Activated CD8-positive, alpha-beta memory T cell treated with anti-CD3 and anti-CD28 coated beads, Interleukin-2, amount 50 U/mL, for 24 hours (primary cell): ENCODE results near the gene SLC4A2.
A peak's percentile ranks its signal among the peaks of the same experiment; 100 is the strongest.

ENCODE experiments used
- DNase-seq: peaks from one replicate; pipeline ENCODE4 v3.0.0-alpha.2; 2020; ENCODE audit errors: extremely low read depth

SLC4A2 gene

DNA sequence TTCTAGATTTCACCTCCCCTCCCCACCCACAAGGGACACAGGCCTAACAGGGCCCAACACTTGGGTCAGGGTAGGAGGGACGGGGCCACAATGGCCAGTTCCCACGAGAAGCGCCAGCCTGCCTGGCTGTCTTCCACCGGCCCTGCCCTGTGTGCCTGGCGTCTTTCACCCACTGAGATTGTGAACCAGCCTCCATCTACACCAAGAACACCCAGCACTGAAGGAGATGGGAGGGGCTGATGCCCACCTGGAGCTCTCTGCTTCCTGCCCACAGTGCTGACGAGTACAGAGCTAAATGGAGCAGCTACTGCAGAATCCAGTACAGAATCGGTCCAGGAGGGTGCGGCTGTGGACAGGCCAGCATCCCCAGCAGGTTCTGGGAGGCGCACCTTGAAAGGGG is 13.4 kb upstream of the SLC4A2 start:
- no peak for DNase-seq

DNA sequence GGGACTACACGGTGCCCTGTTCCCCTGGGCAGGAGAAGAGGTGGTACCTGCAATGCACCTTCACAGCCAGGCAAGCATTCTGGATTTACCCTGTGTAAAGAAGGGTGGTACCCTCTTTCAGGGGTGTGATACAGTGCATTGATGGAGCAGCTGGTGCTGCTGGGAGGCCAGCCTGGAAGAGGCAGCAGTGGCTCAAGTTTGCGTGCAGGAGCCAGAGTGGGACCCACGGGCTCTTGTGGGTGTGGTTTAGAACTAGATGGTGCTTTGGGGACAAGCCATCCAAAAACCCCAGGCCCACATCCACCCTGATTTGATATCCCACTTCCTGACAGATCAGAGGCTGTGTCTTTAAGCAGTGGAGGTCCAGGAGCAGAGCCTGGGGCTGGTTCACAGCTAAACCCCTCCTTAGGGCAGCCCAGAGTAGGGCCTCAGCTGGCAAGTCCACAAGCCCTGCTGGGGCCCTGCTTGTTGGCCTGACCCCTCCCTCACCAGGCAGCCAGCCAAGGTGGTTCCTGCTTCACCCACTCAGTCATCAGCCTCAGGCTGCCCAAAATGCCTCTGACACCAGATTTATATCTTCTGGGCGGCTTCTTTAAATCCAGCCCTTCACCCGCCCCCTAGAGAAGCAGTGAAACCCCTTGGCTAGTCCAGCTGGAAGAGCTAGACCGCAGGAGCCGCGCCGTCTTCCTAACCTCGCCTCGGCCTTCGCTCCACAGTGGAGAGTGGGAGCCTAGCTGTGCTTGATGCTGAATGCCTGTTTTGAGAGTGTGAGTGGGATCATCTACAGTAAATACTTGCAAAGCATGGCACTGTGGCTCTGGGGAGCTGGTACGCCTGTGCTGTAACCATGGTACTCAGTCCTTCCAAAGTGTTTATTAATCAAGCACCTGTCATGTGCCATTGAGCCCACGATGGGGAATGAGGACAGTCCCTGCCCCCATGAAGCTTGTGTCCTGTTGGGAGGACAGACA is 12.5 kb upstream of the SLC4A2 start:
- no peak for DNase-seq

DNA sequence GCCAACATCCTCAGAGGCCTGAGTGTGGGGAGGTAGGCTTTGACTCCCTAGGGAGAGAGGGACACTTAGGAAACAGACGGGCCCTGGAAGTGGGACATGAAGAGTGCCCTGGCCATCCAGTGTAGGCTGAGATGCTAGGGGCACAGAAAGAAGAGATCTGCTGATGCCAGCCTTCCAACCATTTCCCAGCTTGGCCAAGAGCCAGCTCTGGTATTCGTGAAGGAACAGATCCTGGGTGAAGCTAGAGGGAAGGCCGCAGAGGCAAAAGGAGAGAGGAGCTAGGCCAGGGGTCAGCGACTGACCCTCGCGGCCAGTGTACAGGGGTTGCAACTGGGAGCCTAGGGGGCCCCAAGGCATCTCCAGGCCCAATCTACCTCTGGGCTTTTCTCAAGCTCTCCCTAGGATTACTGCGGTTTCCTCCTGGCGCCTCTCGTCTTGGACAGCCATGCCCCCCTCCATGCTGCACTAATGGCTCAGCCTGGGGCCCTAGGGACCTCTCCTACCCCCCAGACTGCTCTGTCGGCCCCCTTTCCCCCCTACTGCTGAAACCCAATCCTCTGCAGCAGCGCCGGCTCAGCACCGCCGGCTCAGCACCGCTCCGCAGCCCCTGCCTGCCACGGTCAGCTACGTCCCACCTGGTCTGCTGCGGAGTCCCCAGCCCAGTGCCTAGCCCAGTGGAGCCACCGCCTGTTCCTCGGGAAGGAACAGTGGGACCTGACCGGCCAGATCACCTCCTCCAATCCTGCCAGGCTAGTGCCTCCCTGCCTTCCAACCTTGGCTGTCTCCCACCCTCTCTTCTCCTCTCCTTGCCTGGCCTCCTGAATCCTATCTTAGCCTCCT is 11.2 kb upstream of the SLC4A2 start, which contains the start of gene ASIC3:
ASIC3 (plus strand) TSS at position 556 of the 840 bp plus-strand sequence. CDS start 355 bp downstream, outside the sequence.
- no peak for DNase-seq

DNA sequence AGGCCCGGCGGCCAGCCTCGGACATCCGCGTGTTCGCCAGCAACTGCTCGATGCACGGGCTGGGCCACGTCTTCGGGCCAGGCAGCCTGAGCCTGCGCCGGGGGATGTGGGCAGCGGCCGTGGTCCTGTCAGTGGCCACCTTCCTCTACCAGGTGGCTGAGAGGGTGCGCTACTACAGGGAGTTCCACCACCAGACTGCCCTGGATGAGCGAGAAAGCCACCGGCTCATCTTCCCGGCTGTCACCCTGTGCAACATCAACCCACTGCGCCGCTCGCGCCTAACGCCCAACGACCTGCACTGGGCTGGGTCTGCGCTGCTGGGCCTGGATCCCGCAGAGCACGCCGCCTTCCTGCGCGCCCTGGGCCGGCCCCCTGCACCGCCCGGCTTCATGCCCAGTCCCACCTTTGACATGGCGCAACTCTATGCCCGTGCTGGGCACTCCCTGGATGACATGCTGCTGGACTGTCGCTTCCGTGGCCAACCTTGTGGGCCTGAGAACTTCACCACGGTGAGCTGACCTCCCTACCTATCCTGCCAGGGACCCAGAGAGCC is 10.4 kb upstream of the SLC4A2 start:
- no peak for DNase-seq

DNA sequence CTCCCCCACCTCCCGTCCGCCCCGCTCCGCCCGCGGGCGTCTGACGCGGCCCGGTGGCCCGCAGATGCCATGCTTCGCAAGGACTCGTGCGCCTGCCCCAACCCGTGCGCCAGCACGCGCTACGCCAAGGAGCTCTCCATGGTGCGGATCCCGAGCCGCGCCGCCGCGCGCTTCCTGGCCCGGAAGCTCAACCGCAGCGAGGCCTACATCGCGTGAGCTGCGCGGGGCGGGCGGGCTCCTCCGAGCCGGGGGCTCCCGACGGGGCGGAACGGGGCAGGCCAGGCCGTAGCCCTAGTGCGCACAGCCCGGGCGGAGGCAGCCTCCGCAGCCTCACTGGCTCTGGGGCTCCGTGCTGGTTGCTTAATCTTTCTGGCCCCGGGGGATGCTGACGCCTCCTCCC is 8.3 kb upstream of the SLC4A2 start:
- DNase-seq: no peak

DNA sequence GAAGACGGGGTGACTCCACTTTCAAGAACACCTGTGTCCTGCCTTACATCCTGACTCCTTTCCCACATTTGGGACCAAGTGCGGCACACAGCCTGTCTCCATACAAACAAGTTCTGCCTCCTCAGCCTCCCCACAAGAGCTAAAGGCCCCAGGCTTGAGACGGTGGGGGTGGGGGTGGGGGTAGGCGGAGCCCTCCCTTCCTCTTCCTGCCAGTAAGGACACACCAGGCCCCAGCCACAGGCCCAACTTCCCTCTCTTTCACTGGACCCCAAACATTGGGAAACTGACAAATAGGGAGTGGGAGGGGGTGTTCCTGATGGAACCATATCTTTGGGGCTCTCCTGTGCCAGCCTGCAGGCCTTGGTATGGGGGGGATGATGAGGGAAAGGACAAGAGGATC is 6.3 kb upstream of the SLC4A2 start:
- DNase-seq: no peak

DNA sequence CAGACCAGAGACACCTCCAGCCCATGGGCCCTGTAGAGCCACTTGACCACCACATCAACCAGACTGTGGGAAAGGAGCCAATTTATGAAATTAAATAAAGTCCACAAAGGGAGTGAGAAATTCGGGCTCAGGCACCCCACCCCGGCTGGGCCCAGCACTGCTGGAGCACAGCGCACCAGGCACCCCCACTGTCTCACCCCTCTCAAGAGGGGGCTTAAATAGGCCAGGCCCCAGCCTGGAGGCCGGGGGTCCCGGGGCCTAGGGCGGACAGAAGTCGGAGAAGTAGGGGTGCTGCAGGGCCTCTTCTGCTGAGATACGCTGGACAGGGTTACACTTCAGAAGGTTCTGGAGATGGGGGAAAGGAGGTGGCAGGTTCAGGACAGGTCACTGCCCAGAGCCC is 5.6 kb upstream of the SLC4A2 start:
- no peak for DNase-seq

DNA sequence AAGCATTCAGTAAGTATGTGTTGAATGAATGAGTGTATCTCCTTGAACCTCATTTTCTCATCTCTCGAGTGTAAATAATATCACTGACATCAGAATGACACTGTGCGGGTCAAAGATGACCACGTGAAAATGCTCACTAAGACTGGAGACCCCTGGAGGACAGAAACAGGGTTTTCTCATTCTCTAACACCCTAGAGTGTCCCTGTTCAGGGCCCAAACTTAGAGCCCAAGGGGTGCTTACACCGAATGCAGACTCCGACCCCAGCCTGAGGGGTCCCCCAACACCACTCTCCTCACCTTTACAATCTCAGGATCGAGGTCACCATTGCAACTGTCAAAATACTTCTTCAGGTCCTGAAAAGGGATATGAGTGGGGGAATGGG is 3.1 kb upstream of the SLC4A2 start:
- no peak for DNase-seq

DNA sequence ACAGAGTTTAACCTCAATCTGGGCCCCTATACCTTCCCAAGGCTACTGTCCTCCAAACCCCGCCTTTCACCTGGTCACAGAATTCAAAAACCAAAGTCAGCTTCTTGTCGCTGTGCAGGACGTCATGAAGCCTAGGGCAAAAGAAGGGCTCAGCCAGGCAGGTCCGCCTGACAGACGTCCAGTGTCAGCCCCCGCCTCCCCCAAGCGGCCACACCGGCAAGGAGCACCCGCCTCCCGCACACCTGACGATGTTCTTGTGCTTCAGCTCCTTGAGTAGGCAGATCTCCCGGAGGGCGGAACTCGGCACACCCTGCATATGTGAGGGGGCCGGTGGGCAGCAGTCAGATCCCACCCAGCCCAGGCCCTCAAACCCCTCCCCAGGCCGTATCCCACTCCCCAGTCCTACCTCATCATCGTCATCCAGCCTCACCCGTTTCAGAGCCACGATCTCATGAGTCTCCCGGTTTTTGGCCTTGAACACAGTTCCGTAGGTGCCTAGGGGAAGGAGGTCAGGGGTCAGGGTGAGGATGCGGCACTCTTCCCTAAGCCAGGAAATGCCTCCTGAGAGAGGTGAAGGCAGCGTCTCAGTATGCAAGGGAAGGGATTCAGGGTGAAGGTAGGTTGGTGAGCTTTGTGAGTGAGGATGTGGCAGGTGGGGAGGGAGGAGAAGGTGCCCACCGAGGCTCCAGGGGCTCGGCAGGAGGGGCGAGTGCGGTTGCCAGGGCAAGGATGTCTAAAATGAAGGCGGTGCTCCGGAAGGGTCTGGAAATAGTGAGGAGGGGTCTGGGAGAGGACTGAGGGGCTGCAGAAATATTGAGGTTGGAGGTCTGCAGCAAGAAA is 2.5 kb upstream of the SLC4A2 start:
- DNase-seq: no peak

DNA sequence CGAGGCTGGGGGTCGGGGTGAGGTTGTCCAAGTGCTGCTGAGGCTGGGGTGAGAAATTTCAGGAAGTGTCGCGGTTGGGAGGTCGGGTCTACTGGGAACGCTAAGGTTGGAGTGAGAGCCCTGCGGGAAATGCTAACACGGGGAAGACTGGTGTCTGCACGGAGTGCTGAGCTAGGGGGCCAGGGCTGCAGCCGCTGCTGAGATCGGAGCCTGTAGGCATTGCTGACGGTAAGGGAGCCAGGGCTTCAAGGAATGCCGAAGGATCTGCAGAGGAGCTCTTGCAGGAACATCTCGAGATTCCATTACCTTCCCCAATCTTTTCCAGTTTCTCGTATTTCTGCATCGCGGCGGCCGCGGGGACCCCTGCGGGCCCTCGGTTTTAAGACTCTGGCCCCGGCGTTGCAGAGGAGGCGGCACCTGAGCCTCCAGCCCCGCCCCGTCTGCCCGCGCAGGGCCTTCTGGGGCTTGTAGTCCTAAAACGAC is 1.8 kb upstream of the SLC4A2 start, which contains the start of gene CDK5:
CDK5 (minus strand) TSS at position 392 of the 483 bp plus-strand sequence; CDS start at position 343, 49 bp downstream.
- DNase-seq: no peak

DNA sequence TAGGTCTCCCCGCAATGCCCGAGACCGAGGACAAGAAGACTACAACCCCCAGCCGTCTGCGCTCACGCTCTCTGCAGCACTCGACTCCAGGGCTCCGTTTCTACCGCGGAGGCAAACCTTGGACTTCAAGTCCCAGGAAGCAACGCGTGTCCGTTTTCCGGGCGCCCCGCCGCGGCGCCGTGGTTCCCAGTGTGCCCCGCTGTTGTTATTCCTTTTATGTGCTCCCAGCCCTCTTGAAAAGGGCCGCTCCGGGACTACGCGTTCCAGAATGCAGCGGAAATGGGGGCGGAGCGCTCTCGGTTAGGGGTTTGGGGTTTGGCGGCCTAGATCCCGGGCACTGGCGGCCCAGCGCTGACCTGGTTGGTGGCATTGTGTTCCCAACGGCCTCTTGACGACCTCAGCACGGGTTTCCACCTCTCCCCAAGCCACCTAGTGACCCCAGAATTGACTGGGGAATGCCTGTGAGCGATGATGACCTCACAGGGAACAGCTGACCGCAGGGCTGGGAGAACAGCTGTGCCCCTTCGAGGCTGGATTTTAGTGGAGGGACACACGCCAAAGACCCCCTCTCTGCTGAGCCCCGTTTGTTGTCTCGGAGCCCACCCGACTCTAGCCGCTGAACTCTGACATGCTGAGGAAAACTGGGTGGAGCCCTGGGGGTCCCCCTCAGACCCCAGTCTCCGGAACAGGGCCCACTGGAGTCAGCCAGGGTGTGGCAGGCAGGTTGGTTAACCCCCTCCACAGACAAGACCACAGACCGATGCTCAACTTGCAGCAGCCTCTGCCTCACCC is 1.2 kb upstream of the SLC4A2 start:
- peak; percentile 94 for DNase-seq

DNA sequence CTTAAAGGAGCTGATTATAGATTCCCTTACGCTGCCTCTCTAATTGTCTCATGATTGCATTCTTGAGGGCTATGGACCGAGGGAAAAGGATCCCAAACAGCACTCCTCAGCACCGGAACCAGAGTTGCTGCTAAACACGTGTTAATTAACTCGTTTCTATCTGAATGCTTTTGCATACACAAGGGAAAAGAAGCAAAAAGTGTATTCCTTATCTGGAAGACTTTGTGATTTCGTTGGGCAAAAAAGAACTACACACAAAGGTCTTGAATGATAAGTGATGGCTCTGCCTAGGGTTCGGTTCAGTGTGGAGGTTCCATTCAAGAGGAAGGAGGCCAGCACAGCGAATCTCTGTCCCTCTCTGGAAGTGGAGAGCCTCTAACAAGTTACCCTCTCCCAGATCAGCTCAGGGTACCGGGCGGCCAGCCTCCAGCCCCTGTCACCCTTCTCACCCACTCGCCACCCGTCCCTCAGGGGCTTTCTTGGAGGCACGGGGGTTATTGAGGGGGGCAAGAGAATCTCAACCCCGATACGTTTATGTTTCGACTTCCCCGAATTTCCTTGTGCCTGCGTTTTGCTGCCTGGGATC is 515 bp upstream of the SLC4A2 start:
- no peak for DNase-seq

DNA sequence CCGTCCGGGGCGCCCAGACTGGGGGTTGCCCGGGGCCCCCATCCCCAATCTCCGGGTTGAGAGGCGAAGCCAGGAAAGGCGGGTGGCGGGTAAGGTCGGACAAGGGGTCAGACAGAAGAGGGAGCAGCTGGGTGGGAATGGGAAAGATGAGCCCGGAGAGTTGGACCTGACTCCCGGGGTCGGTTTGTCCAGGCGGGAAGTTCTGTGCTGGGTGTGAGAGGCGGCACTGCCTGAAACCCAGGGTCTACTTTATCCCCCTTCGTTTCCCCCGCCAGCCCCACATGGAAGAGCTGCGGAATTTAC is 675 bp downstream of the SLC4A2 start:
- no peak for DNase-seq

DNA sequence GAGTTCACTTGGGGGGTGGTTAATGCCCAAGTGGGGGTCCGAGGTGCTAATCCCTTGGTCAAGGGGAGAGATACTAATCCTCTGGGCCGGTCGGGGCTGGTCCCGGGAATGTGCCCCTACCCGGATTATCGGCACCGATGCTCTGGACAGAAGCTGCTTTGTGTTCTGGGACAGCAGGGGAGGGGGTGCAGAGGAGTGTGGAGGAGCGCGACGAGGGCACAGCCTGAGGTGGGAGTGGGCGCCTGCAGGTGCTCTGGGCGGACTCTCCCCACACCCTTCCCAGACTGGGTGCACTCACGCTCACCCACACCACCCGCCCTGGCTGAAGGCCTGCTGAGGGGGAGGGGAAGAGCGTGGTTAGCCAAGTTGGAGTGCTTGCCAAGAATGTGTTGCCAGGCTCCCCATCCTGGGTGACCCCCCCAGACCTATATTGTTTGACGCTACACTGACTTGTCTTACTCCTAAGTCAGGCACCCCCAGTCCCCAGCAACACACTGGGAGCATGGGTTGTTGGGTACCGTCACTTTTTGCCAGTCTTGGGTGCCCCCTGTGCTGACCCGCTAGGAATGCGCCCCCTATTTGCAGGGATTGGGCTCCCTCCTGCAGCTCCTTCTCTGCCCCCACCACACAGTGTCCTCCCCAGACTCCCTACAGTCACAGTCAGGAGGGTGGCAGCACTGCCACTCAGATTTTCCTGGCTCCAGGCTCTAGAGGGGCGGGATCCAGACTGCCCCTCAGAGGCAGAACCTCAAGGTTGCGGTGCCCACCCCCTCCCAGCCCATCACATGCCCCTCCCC is 1.2 kb downstream of the SLC4A2 start:
- no peak for DNase-seq

DNA sequence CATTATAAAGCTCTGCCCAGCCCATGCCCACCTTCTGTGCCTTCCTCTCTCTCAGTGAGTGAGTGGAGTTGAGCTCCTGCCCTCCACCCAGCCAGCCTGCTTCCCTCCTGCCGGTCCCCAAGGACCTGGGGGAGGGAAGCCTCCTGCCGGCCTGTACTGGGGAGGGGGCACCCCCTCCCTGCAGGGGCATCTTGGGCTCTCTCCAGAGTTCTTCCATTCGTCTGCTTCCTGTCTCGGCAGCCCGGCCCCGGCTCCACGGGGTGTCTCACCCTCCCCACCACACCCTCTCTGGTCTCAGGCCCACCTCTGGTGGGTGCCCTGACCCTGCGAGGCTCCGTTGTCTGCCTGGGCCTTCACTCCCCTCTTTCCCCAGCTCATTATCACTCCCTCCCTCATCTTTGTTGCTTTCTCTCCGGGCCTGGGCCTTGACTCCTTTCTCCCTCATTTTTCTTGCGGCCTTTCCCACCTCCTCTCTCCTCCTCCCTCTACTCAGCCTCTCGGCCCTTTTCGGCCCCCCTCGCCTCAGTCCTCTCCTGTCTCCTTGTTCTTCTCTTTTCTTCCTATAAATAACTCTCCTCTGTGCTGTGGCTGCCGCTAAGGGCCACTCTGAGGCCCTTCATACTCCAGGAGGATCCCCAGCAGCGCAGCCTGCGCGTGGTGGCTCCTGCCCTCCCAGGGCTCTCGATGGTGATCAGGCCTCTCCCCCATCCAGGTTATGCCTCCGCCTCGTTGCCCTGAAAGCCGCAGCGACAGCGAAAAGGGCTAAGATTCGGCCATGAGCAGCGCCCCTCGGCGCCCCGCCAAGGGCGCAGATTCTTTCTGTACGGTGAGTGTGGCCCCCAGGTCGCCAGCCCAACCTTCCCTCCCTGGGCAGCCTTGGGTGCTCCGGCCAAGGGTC is 2.1 kb downstream of the SLC4A2 start:
- no peak for DNase-seq

DNA sequence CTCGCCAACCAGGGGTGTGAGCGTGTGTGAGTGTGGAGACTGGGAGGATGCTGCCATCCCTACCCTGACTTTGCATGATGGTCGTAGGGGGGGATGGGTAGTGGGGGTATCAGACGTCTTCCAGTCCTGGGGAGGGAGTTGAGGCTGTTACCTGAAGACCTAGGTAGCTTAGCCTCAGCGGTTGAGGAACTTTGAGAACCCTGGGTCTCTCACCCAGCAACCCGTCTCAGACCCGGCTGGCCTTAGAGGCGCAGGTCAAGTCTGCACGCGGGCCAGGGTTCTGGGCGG is 2.7 kb downstream of the SLC4A2 start:
- DNase-seq: no peak

DNA sequence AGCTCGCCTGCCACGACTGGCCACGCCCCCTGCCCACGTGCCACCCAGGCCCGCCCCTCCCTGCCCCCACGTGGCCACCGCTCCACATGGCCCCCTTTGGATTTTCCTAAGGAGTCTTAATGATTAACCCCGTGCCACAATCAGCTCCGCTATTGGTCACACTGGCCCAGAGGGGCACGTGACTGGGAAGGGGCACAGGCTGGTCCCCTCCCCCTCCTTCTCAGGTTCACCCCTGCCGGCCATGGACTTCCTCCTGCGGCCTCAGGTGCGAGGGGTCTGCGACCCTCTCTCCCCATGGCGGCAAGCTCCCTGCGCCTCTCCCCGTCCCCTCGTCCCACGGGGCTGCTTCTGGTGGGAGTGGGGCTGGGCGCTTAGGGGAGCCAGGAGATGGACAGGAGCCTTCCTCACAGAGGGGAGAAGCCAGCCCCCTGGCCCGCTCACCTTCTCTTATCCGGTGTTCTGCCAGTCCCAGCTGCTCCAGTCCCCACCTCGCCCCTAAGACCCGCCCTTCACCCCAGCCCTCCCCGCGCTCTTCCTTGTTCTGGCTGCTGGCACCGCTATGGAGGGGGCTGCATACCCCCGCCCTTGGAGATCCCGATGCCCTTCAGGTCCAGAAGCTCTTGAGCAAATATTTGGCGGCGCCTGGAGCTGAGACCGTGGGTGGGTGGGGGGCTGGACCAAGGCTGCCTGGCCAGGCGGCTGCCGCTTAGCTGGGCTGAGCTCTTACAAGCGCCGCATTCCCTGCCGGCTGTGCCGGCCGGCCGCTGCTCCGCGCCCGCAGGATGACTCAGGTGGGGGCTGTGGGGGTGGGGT is 3.2 kb downstream of the SLC4A2 start:
- no peak for DNase-seq

DNA sequence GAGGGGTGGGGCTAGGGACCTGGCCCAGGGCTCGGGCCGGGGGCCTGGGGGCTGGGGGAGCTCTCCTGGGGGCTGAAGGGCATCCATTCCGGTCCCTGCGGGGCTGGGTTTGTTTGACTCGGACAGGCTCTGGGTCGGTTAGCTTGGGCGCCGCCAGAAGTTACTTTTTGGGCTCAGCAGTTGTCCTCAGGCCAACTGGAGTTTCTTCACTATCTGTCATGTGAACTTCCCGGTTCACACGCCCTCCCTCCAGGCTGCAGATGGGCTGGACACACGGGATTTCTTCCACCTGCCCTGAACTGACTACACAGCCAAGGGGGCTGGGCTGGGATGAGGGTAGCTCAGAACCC is 3.8 kb downstream of the SLC4A2 start:
- DNase-seq: no peak
